Muscle of back (tissue), 11 donors: ENCODE results near the gene CHCHD5. TPM values are rescaled to one million over a fixed set of nuclear protein-coding genes. Genes with fewer than 3 reads are reported as not detected.
A peak's percentile ranks its signal among the peaks of the same experiment; 100 is the strongest.

ENCODE experiments used
- DNase-seq, 3 donors: peaks; one replicate each; pipeline versions ENCODE4 v3.0.0 to v3.0.0-alpha.2; 2013
- polyA plus RNA-seq, 10 donors: library from polyadenylated mRNA; unstranded; fragments of 120-200 nt; gene quantifications; one replicate each; pipeline ENCODE4 v1.2.1, GENCODE V29; 2013; ENCODE audit not compliant: insufficient read length in 10 of 10

The CHCHD5 gene
- polyA plus RNA-seq, 10 donors = 19.0 to 31.6 (median 24.4) TPM

GRCh38 chr2:112622528-112622849 is 38.1 kb downstream of the CHCHD5 start:
- DNase-seq = peak in 2 of 3 donors; percentile 37 to 83

GRCh38 chr2:112623913-112624777 is 39.7 kb downstream of the CHCHD5 start:
- DNase-seq = no peak

- DNase-seq = no peak
These were observed 41.2 kb downstream of the CHCHD5 start for GRCh38 chr2:112625474-112626114.

- DNase-seq = peak; percentile 43 to 69 (median 44)
These were observed 42.2 kb downstream of the CHCHD5 start for GRCh38 chr2:112626604-112627059.

DNA sequence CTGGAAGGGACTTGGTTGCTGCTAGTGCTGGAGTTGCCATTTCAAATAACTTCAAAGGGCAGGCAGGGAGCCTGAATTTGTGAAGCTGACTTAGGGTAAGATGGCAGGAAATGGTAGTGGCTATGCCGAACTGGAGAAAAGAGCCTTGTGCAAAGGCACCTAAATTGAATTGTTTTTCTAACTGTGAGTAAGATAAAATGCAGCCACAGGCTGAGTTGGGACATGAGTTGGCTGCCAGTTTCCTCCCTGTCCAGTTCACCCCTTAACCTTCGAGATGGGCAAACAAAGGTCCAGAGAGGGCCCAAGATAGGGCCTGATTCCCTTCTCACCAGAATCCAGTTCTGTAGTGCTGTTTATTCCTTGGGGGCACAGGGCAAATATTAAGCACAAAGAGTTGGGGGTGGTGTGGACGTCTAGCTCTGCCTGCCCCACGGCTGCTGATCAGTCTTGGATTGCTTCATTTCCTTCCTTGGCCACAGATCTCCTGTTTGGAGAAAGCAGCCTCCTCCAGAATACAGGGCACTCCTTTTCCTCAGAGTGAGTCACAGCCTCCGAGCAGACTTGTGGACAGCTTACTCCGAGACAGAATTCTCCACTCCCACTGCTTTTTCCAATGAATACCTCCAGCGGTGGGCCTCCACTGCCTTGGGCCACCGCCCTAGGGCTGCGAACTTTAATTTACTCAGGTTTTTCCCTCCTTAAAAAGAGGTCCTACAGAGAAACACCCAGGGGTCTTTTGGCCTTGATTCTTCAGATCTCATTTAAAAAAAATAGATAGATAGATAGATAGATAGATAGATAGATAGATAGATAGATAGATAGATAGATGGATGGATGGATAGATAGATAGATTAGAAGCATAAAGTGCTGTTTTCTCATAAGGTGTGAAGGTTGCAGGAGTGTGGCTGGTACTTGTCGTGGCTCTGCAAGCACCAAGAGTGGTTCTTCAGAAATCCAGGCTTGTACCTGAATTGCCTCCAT is 42.9 kb downstream of the CHCHD5 start:
- peak; percentile 30 to 87 (median 62) for DNase-seq

- DNase-seq = no peak
These were observed 44.8 kb downstream of the CHCHD5 start for GRCh38 chr2:112629224-112629623.

DNA sequence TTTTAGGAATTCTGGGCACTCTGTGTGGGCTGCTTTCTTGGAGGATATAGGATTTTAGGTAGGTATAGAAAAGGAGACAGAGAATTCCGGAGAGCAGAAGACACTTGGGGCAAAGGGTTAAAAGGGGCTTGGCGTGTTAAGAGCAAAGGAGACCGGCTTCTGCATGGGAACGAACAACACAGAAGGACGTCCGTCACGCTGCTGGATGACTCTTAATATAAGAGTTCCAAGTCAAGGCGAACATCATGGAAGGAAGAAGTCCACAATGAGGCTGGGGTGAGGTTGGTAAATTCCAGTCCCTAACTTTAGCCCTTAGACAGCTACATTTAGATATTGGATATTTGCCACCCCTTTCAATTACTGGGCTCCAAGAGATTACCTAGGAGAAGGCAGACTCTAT is 45.4 kb downstream of the CHCHD5 start:
- no peak for DNase-seq

- no peak for DNase-seq
These were observed 45.9 kb downstream of the CHCHD5 start for GRCh38 chr2:112630268-112630667.

DNA sequence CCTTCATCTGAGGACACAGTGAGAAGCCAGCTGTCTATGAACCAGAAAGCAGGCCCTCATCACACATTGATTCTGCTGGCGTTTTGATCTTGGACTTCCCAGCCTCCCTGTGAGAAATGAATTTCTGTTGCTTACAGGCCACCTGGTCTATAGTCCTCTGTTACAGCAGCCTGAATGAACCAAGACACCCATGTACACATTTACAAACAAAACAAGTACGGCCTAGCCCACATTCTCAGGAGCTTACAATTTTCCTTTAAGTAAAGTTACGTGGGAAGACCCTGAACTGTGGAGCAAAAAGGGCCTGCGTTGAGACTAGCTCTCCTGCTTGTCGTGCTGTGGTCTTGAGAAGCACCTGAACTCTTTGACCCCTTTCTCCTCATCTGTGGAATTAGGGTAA is 49.3 kb downstream of the CHCHD5 start:
- no peak for DNase-seq

- no peak for DNase-seq
These were observed 49.9 kb downstream of the CHCHD5 start for GRCh38 chr2:112634153-112634873.

DNA sequence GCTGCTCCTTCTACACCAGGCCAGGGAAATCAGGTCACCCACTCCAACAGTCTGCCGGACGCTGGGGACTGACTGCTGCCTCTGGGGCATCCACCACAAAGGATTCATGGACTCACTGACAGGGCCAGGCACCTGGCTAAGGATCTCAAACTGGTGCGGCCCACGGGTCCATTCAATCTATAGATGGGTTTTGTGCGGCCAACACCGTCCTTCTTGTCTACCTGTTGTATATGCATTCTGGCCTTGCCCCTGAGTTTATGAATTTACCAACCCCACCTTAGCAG is 50.4 kb downstream of the CHCHD5 start:
- no peak for DNase-seq

- DNase-seq = no peak
These were observed 52.3 kb downstream of the CHCHD5 start for GRCh38 chr2:112636605-112637288.

DNA sequence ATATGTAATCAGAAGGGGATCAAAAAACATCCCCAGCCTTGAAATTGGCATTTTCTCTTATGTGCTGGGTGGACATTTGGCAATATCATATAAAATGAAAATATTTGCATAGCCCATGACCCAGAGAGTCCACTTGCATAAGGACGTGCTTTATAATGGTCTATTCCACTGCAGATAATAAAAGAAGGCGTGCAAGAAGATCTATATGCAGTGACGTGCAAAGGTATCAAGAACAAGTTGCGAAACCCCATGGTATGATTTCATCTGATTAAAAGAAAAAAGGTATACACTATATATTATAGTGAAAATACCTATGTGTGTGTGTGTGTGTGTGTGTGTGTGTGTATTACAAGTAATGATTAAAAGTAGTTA is 52.9 kb downstream of the CHCHD5 start:
- no peak for DNase-seq

Other genes with a start within 250 kb of the CHCHD5 start
- gene RGPD8, start 151.0 kb upstream of the CHCHD5 start, polyA plus RNA-seq = 1 to 10 TPM; 1.2 to 4.5 (median 2.4) TPM
- gene TTL, start 102.5 kb upstream of the CHCHD5 start, polyA plus RNA-seq = 10 to 100 TPM; 32.1 to 47.1 (median 38.9) TPM
- gene POLR1B, start 42.1 kb upstream of the CHCHD5 start, polyA plus RNA-seq = 10 to 100 TPM; 10.9 to 19.6 (median 13.9) TPM
- 10 to 100 TPM; 16.1 to 32.4 (median 21.9) TPM for gene SLC20A1, start 61.3 kb downstream of the CHCHD5 start, polyA plus RNA-seq
- under 1 TPM in 3 of 10 donors, not detected in 7; 0.18 to 0.67 (median 0.18) TPM for gene NT5DC4, start 136.4 kb downstream of the CHCHD5 start, polyA plus RNA-seq
- gene CKAP2L, start 180.0 kb downstream of the CHCHD5 start, polyA plus RNA-seq = 10 to 100 TPM in 4 of 10 donors, 1 to 10 TPM in 6; 6.8 to 15.8 (median 9.6) TPM
- gene IL1A, start 199.9 kb downstream of the CHCHD5 start, polyA plus RNA-seq = under 1 TPM in 2 of 10 donors, not detected in 8; 0.10 to 0.23 TPM